GM18519 (cell line): Measurements from ENCODE around the gene GOLGA8O.
"Not testable (repeated sequence)": the region's sequence is repeated elsewhere in the genome, so short reads cannot be mapped to it uniquely, and the experiment has no call there.

Experiments
- ATAC-seq: cut with Tn5 transposase; IDR thresholded peaks from one replicate; pipeline ENCODE4 v1.9.1; 2021; ENCODE audit warnings: mild to moderate bottlenecking, moderate library complexity; ENCODE audit not compliant: unreplicated experiment, low FRiP score

Gene GOLGA8O, protein sequence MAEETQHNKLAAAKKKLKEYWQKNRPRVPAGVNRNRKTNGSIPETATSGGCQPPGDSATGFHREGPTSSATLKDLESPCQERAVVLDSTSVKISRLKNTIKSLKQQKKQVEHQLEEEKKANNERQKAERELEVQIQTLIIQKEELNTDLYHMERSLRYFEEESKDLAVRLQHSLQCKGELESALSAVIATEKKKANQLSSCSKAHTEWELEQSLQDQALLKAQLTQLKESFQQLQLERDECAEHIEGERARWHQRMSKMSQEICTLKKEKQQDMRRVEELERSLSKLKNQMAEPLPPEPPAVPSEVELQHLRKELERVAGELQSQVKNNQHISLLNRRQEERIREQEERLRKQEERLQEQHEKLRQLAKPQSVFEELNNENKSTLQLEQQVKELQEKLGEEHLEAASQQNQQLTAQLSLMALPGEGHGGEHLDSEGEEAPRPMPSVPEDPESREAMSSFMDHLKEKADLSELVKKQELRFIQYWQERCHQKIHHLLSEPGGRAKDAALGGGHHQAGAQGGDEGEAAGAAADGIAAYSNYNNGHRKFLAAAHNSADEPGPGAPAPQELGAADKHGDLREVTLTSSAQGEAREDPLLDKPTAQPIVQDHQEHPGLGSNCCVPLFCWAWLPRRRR

GRCh38 chr15:32455534-32455933 lies at the start of gene GOLGA8O:
Gene GOLGA8O (minus strand): TSS chr15:32455634. CDS start chr15:32455536, 98 bp downstream.
- not testable (repeated sequence) for ATAC-seq

- not testable (repeated sequence) for ATAC-seq
Observed at GRCh38 chr15:32504152-32504811, 48.8 kb upstream of the GOLGA8O start.

DNA sequence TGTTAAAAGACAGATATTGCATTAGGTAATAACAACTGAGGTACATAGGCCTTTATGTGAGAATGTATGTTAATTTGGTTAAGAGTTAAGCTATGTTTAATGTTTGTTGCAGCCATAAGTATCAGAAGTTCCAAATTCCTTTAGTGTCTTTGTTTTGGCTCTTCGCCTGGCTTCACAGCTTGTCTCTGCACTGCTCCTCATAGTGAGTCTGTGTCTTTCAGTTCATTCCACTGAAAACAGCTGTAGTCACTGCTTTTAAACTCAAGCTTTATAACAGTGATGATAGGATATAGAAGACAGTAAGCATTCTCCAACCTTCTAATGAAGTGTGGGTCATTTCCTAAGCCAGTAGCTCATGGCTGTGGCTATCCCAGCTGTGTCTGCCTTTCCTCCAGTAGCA lies 47.5 kb upstream of the GOLGA8O start:
- ATAC-seq: not testable (repeated sequence)

DNA sequence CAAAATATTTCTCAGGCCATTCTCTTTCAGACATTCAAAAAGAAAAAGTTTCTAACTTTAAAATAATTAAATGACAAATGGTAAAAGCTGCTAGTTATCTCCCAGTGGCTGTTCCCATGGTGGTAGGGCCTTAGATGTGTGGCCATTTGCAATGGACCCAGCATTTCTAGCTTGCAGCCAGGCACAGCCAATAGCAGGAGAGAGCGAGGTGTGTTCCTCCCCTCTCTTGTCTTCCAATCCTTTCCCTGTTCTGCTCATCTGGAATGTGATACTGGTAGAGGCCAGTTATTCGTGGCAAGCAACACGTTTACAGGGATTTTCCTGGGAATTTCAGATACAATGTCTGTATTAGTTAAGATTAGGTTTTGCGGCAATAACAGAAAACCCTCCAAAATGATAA lies 37.3 kb upstream of the GOLGA8O start:
- ATAC-seq: not testable (repeated sequence)

DNA sequence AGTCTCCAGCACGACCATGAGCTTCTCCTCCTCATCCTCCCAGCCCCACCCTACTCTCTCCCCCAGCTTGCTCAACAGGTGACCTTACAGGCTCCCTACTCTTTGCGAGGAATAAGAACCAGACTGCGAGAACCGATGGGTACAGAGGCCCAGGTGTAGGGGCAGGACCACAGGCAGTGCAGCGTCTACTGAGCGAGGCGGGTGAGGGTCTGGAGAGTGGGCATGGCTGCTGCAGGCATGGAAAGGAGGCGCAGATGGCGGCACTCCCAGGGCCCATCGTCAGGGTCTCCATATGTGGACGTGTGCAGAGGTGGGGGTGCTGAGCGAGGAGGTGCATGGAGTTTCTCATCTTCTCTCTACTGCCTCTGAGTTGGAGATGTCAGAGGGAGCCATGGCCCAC lies 31.0 kb upstream of the GOLGA8O start:
- not testable (repeated sequence) for ATAC-seq

- not testable (repeated sequence) for ATAC-seq
Observed at GRCh38 chr15:32483377-32483776, 27.9 kb upstream of the GOLGA8O start.

GRCh38 chr15:32481683-32482082 lies 26.2 kb upstream of the GOLGA8O start:
- ATAC-seq: not testable (repeated sequence)

DNA sequence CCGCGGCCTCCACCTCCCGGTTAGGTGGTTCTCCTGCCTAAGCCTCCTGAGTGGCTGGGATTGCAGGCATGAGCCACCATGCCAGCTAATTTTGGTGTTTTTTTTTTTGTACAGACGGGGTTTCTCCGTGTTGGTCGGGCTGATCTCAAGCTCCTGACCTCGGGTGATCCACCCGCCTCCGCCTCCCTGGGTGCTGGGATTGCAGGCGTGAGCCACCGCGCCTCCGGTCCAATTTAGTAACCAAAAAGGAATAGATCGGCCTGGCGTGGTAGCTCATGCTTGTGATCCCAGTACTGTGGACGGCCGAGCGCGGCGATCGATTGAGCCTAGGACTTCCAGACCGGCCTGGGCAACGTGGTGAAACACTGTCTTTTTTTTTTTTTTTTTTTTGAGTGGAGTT lies 12.6 kb upstream of the GOLGA8O start:
- not testable (repeated sequence) for ATAC-seq

DNA sequence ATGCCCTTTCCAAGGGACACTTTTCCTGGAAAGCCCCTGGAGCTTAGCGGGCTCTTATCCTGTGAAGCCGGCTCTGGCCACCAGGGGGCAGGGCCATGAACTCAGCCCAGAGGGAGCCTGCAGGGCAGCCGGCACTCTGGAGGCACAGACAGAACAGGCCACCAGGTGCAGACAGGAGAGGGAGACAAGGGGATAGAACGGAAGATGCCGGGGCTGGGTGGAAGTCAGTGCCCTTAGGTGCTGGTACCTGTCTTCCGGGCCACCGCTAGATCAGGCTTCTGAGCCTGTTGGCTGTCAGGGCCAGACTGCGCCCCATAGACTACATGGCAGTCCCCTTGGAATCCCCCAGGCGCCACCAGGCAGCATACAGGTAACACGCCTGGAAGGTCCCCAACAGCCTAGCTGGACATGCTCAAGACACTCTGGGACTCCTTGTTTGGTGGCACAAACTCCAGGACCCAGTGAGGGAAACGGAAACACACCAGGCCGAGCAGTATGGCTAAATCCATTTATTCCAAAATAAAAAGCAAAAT lies 14.9 kb downstream of the GOLGA8O start:
- not testable (repeated sequence) for ATAC-seq

GRCh38 chr15:32434102-32434963 lies 21.1 kb downstream of the GOLGA8O start:
- ATAC-seq: not testable (repeated sequence)

GRCh38 chr15:32427635-32428034 lies 27.8 kb downstream of the GOLGA8O start:
- ATAC-seq: not testable (repeated sequence)

GRCh38 chr15:32426511-32426910 lies 28.9 kb downstream of the GOLGA8O start:
- not testable (repeated sequence) for ATAC-seq

- ATAC-seq: not testable (repeated sequence)
Observed at GRCh38 chr15:32407903-32408302, 47.5 kb downstream of the GOLGA8O start.

DNA sequence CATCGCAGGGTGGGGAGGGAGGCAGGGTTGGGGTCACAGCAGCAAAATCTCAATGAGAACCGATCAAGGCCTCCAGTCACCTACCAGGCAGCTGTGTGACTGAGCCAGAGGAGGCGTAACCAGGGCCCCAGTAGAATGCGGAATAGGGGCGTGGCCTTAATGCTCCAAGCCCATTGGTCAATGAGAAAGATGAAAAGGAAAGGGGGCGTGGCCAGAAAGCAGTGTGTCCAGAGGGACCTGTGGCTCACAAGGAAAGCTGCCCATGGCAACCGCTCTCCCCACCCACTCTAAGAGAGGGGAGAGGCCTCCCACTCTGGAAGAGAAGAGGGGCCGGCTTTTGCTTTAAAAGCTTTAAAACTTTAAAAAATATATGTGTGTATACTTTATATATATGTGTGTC lies 52.2 kb downstream of the GOLGA8O start, which contains the start of gene GOLGA8K:
TSS of gene GOLGA8K (minus strand) at position 101 of the 400 bp plus-strand sequence. CDS start at position 3, 98 bp downstream.
- ATAC-seq: not testable (repeated sequence)

GRCh38 chr15:32396522-32396921 lies 58.9 kb downstream of the GOLGA8O start:
- ATAC-seq: not testable (repeated sequence)
